Neutrophil (primary cell): Measurements from ENCODE around the gene GULP1.
"Not testable (repeated sequence)": the region's sequence is repeated elsewhere in the genome, so short reads cannot be mapped to it uniquely, and the experiment has no call there.

Experiments used
- H3K27ac ChIP-seq: fragments of 200-600 bp; sonication (generic); 2 replicates; pipeline ENCODE4 v1.5.1; 2016; ENCODE audit warnings: mild to moderate bottlenecking, moderate library complexity
- H3K27me3 ChIP-seq: fragments of 200-600 bp; sonication (generic); 2 replicates; pipeline ENCODE4 v1.6.0; 2016; ENCODE audit warnings: mild to moderate bottlenecking
- H3K36me3 ChIP-seq: fragments of 200-600 bp; sonication (generic); 2 replicates; pipeline ENCODE4 v1.5.1; 2017
- H3K4me1 ChIP-seq, 2 experiments: fragments of 200-600 bp in 1 of 2; sonication (generic) in 1 of 2; 1 replicate in 1 of 2; 2 replicates in 1 of 2; pipeline versions ENCODE4 v1.5.1 to v1.6.1; 2013 to 2016; ENCODE audit warnings: low read depth in 1 of 2, low read length in 1 of 2, mild to moderate bottlenecking in 1 of 2, moderate library complexity in 1 of 2; ENCODE audit not compliant: control insufficient read depth in 1 of 2, insufficient read depth in 1 of 2
- H3K4me3 ChIP-seq, 2 experiments: fragments of 200-600 bp in 1 of 2; sonication (generic) in 1 of 2; 1 replicate in 1 of 2; 2 replicates in 1 of 2; pipeline ENCODE4 v1.5.1; 2013 to 2016; ENCODE audit warnings: low read depth in 1 of 2, low read length in 1 of 2, mild to moderate bottlenecking in 1 of 2, moderate library complexity in 1 of 2
- H3K9me3 ChIP-seq: fragments of 200-600 bp; sonication (generic); 2 replicates; pipeline ENCODE4 v1.5.1; 2016
- TF ChIP-seq, protein P1 (sequence below): fragments of 200-600 bp; sonication (generic); IDR thresholded peaks from 2 replicates; pipeline ENCODE4 v1.5.1; 2016; ENCODE audit warnings: antibody characterized with exemption

Gene GULP1

DNA sequence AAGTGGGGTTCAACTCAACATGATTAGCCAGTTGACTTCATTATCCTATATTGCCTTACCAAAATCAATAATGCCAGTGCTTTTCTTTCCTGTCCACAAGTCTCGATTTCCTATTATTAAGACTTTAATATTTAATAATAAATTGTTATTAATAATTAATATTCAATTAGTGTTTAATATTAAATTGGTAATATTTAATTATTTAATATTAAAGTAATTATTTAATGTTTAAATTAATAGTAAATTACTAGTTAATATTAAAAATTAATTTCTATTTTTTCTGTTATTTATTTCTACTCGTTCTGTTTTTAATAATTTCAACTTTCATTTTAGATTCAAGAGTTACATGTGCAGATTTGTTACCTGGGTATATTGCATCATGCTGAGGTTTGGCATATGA is 243.2 kb downstream of the GULP1 start:
- TF ChIP-seq, protein P1, sequence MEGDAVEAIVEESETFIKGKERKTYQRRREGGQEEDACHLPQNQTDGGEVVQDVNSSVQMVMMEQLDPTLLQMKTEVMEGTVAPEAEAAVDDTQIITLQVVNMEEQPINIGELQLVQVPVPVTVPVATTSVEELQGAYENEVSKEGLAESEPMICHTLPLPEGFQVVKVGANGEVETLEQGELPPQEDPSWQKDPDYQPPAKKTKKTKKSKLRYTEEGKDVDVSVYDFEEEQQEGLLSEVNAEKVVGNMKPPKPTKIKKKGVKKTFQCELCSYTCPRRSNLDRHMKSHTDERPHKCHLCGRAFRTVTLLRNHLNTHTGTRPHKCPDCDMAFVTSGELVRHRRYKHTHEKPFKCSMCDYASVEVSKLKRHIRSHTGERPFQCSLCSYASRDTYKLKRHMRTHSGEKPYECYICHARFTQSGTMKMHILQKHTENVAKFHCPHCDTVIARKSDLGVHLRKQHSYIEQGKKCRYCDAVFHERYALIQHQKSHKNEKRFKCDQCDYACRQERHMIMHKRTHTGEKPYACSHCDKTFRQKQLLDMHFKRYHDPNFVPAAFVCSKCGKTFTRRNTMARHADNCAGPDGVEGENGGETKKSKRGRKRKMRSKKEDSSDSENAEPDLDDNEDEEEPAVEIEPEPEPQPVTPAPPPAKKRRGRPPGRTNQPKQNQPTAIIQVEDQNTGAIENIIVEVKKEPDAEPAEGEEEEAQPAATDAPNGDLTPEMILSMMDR, result no peak
- Histone ChIP-seq H3K27me3 (no peaks in the 10 kb centered on the region), H3K27ac (no peak overlapping the region), H3K4me1 (no peaks in the 10 kb centered on the region), H3K9me3 (no peaks in the 10 kb centered on the region), H3K36me3 (no peaks in the 10 kb centered on the region), H3K4me3 (no peak overlapping the region)

DNA sequence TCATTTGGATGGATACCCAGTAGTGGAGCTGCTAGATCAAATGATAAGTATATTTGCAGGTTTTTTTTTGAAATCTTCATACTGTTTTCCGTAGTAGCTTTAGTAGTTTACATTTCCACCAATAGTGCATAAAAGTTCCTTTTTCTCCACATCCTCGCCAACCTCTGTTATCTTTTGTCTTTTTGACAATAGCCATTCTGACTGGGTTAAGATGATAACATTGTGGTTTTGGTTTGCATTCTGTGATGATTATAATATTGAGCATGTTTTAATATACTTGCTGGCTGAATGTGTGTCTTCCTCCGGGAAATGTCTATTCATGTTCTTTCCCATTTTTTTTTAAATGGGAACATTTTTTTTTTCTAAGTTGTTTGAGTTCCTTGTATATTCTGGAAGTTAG is 260.0 kb downstream of the GULP1 start:
- Histone ChIP-seq H3K4me1 (no peaks in the 10 kb centered on the region), H3K9me3 (no peaks in the 10 kb centered on the region), H3K27ac (no peak overlapping the region), H3K4me3 (no peak overlapping the region), H3K27me3 (no peaks in the 10 kb centered on the region), H3K36me3 (no peaks in the 10 kb centered on the region)
- TF ChIP-seq, protein P1, result no peak

DNA sequence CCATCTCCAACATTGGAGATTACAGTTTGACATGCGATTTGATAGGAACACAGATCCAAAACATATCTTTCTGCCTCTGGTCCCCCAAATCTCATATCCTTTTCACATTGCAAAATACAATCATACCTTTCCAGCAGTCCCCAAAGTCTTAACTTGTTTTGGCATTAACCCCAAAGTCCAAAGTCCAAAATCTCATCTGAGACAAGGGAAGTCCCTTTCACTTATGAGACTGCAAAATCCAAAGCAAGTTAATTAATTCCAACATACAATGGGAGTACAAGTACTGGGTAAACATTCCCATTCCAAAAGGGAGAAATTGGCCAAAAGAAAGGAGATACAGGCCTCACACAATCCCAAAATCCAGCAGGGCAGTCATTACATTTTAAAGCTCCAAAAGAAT is 265.4 kb downstream of the GULP1 start:
- H3K27me3 ChIP-seq, result no peaks in the 10 kb centered on the region
- no peak overlapping the region for H3K27ac ChIP-seq
- no peaks in the 10 kb centered on the region for H3K9me3 ChIP-seq
- H3K4me3 ChIP-seq, result no peak overlapping the region
- TF ChIP-seq, protein P1, result no peak
- no peaks in the 10 kb centered on the region for H3K36me3 ChIP-seq
- no peaks in the 10 kb centered on the region for H3K4me1 ChIP-seq

DNA sequence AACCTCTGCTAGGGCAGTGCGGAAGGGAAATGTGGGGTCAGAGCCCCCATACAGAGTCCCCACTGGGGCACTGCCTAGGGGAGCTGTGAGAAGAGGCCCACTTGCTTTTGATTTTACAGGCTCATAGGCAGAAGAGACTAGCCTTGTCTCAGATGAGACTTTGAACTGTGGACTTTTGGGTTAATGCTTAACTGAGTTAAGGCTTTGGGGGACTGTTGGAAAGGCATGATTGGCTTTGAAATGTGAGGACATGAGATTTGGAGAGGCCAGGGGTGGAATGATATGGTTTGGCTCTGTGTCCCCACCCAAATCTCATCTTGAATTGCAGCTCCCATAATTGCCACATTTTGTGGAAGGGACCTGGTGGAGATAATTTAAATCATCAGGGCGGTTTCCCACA is 267.8 kb downstream of the GULP1 start:
- H3K9me3 ChIP-seq, H3K27ac ChIP-seq, H3K4me1 ChIP-seq, H3K36me3 ChIP-seq, H3K4me3 ChIP-seq, H3K27me3 ChIP-seq: not testable (repeated sequence)

DNA sequence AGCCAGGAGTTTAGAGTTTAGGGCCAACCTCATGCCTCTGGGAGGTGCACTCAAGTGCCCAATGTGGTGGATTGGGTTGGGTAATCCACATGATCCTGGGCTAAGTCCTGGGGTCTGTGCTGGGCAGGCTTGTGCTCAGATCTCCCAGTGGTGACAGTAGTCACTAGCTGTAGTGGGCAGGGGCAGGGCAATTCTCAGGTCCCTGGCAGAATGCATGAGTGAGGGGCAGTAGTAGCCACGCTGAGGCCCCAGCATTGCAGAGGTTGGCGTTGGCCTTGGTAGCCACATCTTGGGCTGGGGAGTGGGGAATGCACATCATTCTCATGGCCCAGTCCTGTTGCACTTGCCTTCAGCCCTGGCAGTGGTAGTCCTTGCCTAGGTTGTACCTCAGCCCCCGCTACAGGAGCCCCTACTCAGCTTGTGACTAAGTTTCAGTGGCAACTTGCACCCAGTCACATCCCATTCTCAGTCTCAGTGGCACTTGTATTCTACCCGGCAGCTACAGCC is 269.9 kb downstream of the GULP1 start:
- Histone ChIP-seq H3K4me3 (no peak overlapping the region), H3K9me3 (no peaks in the 10 kb centered on the region), H3K27ac (no peak overlapping the region), H3K4me1 (no peaks in the 10 kb centered on the region), H3K36me3 (no peaks in the 10 kb centered on the region), H3K27me3 (no peaks in the 10 kb centered on the region)
- TF ChIP-seq, protein P1, result no peak

DNA sequence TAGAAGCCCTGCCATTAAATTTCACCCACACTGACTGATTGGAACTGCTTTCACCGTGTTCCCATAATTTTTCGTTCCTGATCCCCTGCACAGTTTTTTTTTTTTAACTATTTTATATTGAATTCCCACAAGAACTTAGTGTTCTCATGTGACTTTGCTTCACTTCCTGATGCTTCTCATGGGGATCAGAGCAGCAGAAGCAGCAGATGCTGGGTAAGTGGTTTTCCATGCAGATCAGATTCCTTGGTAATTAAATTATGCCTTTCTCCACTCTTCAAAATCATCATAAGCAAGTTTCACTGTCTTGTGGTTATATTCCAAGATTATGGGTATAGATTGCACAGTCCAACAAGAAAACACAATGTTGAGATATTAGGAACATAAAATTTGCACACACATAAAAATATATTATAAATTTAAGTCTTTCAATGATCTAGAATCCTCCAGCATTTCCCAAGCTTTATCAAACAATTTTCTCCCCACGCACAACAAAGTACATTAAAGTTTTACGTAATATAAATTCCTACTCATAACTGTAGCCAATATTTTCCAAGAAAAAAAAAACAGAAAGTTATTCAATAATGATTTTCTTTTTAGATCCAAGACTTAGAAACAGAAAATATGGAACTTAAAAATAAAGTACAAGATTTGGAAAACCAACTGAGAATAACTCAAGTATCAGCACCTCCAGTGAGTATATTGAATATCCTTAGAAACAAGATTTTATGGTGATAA is 277.9 kb downstream of the GULP1 start:
- no peaks in the 10 kb centered on the region for H3K27me3 ChIP-seq
- TF ChIP-seq, protein P1, result no peak
- no peaks in the 10 kb centered on the region for H3K36me3 ChIP-seq
- no peaks in the 10 kb centered on the region for H3K4me1 ChIP-seq
- no peak overlapping the region for H3K4me3 ChIP-seq
- H3K27ac ChIP-seq, result no peak overlapping the region
- H3K9me3 ChIP-seq, result peaks cover 7% of the 10 kb centered on the region
